K562 treated with DMSO at 1 percent for 48 hours (cell line): Measurements from ENCODE around the gene NOTCH3. TPM values are rescaled to one million over a fixed set of nuclear protein-coding genes. Genes with fewer than 3 reads are reported as not detected.

Experiments used
- total RNA-seq: library from RNA; unstranded; fragments of 300-600 nt; gene quantifications from 2 replicates; pipeline ENCODE4 v1.2.3, GENCODE V29; 2022; ENCODE audit warnings: low replicate concordance; ENCODE audit errors: extremely low read depth

The NOTCH3 gene
- total RNA-seq: not detected in 2 replicates

DNA sequence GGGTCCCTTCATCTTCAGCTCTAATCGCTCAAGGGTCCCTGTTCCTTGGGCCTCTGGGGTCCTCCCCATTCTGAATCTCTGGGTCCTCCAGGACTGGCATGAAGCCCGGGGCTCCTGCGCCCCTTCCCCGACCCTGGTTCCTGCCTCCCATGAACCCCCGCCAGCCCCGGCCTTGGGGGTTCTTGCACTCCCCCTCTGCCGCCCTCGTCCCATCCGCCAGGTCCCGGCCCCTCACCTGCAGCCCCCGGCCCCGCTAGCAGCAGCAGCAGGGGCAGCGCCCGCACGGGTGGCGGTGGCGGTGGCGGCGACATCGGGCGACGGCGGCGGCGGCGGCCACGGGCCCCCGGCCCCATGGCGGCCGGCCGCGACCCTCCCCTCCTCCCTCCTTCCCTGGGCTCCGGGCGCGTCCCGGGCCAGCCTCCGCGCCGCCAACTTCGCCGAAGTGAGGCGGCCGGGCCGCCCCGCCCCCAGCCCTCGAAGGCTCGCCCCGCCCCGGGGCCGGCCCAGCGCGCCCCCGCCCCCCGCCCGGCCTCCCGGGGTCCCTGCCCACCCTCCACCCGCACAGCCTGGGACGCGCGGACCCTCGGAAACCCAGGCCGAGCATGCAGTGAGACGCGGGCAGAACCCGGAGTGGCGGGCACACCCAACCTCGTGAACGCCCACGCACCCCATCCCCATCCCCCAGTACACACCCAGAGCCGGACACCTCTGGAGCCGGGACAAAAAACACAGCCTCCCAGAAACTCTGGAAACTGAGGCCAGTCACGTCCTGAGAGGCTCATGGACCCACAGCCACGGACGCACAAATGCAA lies at the start of gene NOTCH3:
Gene NOTCH3, minus strand, starts transcription at position 443 of the 812 bp plus-strand sequence. Its CDS starts 90 bp downstream, at position 353.

Other genes starting within 250 kb of the NOTCH3 start
- gene SLC1A6, start 221.1 kb downstream of the NOTCH3 start, total RNA-seq: not detected in 2 replicates
- not detected in 2 replicates for gene CASP14, start 151.5 kb downstream of the NOTCH3 start, total RNA-seq
- not detected in 2 replicates for gene OR1I1, start 118.8 kb downstream of the NOTCH3 start, total RNA-seq
- gene SYDE1, start 93.6 kb downstream of the NOTCH3 start, total RNA-seq: not detected in 2 replicates
- gene EPHX3, start 31.5 kb upstream of the NOTCH3 start, total RNA-seq: not detected in 2 replicates
- gene BRD4, start 131.5 kb upstream of the NOTCH3 start, total RNA-seq: not detected in 2 replicates
- not detected in 2 replicates for gene AKAP8, start 178.8 kb upstream of the NOTCH3 start, total RNA-seq
- not detected in 2 replicates for gene AKAP8L, start 218.0 kb upstream of the NOTCH3 start, total RNA-seq
- gene WIZ, start 249.0 kb upstream of the NOTCH3 start, total RNA-seq: not detected in 2 replicates